CD4-positive, alpha-beta T cell treated with Interleukin-15 for 4 hours (primary cell): Measurements from ENCODE around the gene MACROD2.
"Not testable (repeated sequence)": the region's sequence is repeated elsewhere in the genome, so short reads cannot be mapped to it uniquely, and the experiment has no call there.

Experiments used
- DNase-seq: peaks from one replicate; pipeline ENCODE4 v3.0.0-alpha.2; 2020; ENCODE audit warnings: low spot score

The MACROD2 gene

GRCh38 chr20:15364781-15365180, 1369.5 kb downstream of the MACROD2 start:
- no peak for DNase-seq

- no peak for DNase-seq
Observed at GRCh38 chr20:15370370-15370769, 1375.1 kb downstream of the MACROD2 start.

- DNase-seq = no peak
Observed at GRCh38 chr20:15374682-15375081, 1379.4 kb downstream of the MACROD2 start.

- no peak for DNase-seq
Observed at GRCh38 chr20:15375836-15376235, 1380.5 kb downstream of the MACROD2 start.

GRCh38 chr20:15377603-15378002, 1382.3 kb downstream of the MACROD2 start:
- not testable (repeated sequence) for DNase-seq

GRCh38 chr20:15378151-15378550, 1382.8 kb downstream of the MACROD2 start:
- no peak for DNase-seq

GRCh38 chr20:15379681-15380296, 1384.5 kb downstream of the MACROD2 start:
- DNase-seq = no peak

GRCh38 chr20:15380770-15381169, 1385.5 kb downstream of the MACROD2 start:
- no peak for DNase-seq

GRCh38 chr20:15387228-15387627, 1391.9 kb downstream of the MACROD2 start:
- no peak for DNase-seq

- no peak for DNase-seq
Observed at GRCh38 chr20:15395457-15395856, 1400.1 kb downstream of the MACROD2 start.

GRCh38 chr20:15396026-15396425, 1400.7 kb downstream of the MACROD2 start:
- DNase-seq = no peak

- no peak for DNase-seq
Observed at GRCh38 chr20:15396900-15397299, 1401.6 kb downstream of the MACROD2 start.

- no peak for DNase-seq
Observed at GRCh38 chr20:15399781-15400180, 1404.5 kb downstream of the MACROD2 start.

- no peak for DNase-seq
Observed at GRCh38 chr20:15406072-15406471, 1410.8 kb downstream of the MACROD2 start.

- no peak for DNase-seq
Observed at GRCh38 chr20:15411781-15412180, 1416.5 kb downstream of the MACROD2 start.

- no peak for DNase-seq
Observed at GRCh38 chr20:15415908-15416307, 1420.6 kb downstream of the MACROD2 start.

- no peak for DNase-seq
Observed at GRCh38 chr20:15419856-15420255, 1424.5 kb downstream of the MACROD2 start.

- no peak for DNase-seq
Observed at GRCh38 chr20:15422966-15423365, 1427.7 kb downstream of the MACROD2 start.

GRCh38 chr20:15439551-15439950, 1444.2 kb downstream of the MACROD2 start:
- no peak for DNase-seq

- no peak for DNase-seq
Observed at GRCh38 chr20:15440049-15440820, 1444.9 kb downstream of the MACROD2 start.

GRCh38 chr20:15445056-15445840, 1449.9 kb downstream of the MACROD2 start:
- no peak for DNase-seq

GRCh38 chr20:15446373-15446772, 1451.1 kb downstream of the MACROD2 start:
- no peak for DNase-seq

GRCh38 chr20:15447549-15447948, 1452.2 kb downstream of the MACROD2 start:
- DNase-seq = no peak
